HEK293T (cell line): ENCODE data around the gene GCNT2.

Experiments used
- CTCF ChIA-PET: fragments of 350-600 bp; formaldehyde crosslinking; extraction: SDS; loops from one replicate; lab custom pipeline; 2021; ENCODE audit warnings: antibody characterized with exemption, inconsistent platforms; lab: Yijun Ruan, JAX
- POLR2A ChIA-PET: fragments of 350-600 bp; formaldehyde crosslinking; extraction: SDS; loops from one replicate; lab custom pipeline; 2020; ENCODE audit warnings: antibody characterized with exemption, inconsistent platforms; lab: Yijun Ruan, JAX
- DNase-seq: peaks from one replicate; pipeline ENCODE4 v3.0.0; 2012; ENCODE audit warnings: mixed read lengths; ENCODE audit errors: extremely low spot score
- ARNT ChIP-seq: fragments of 450-650 bp; IDR thresholded peaks from 2 replicates; pipeline ENCODE4 v1.6.1; 2017; ENCODE audit warnings: mild to moderate bottlenecking
- BHLHE40 ChIP-seq: fragments of 450-650 bp; IDR thresholded peaks from 2 replicates; pipeline ENCODE4 v1.6.1; 2016; ENCODE audit warnings: mild to moderate bottlenecking, moderate library complexity, borderline replicate concordance
- CTBP1 ChIP-seq: fragments of 450-650 bp; IDR thresholded peaks from 2 replicates; pipeline ENCODE4 v1.6.1; 2016; ENCODE audit warnings: borderline replicate concordance
- ELF4 ChIP-seq: fragments of 450-650 bp; IDR thresholded peaks from 2 replicates; pipeline ENCODE4 v1.6.1; 2017; ENCODE audit warnings: antibody characterized with exemption
- FOXA1 ChIP-seq: fragments of 450-650 bp; IDR thresholded peaks from 2 replicates; pipeline ENCODE4 v1.6.1; 2016; ENCODE audit warnings: mild to moderate bottlenecking
- FOXK2 ChIP-seq: fragments of 450-650 bp; IDR thresholded peaks from 2 replicates; pipeline ENCODE4 v1.6.1; 2016; ENCODE audit warnings: mild to moderate bottlenecking
- FOXM1 ChIP-seq: fragments of 450-650 bp; IDR thresholded peaks from 2 replicates; pipeline ENCODE4 v1.6.1; 2017; ENCODE audit warnings: mild to moderate bottlenecking, borderline replicate concordance
- HDGF ChIP-seq: fragments of 450-650 bp; IDR thresholded peaks from 2 replicates; pipeline ENCODE4 v1.6.1; 2017; ENCODE audit warnings: antibody characterized with exemption, borderline replicate concordance
- L3MBTL2 ChIP-seq: fragments of 450-650 bp; conservative IDR thresholded peaks from 2 replicates; pipeline ENCODE4 v1.6.1; 2016; ENCODE audit warnings: mild to moderate bottlenecking
- LEF1 ChIP-seq: fragments of 450-650 bp; IDR thresholded peaks from 2 replicates; pipeline ENCODE4 v1.6.1; 2017; ENCODE audit warnings: mild to moderate bottlenecking, borderline replicate concordance
- NFRKB ChIP-seq: fragments of 450-650 bp; IDR thresholded peaks from 2 replicates; pipeline ENCODE4 v1.6.1; 2016; ENCODE audit warnings: mild to moderate bottlenecking, moderate library complexity
- SP1 ChIP-seq: fragments of 450-650 bp; IDR thresholded peaks from 2 replicates; pipeline ENCODE4 v1.6.1; 2017
- SUZ12 ChIP-seq: fragments of 450-650 bp; IDR thresholded peaks from 2 replicates; pipeline ENCODE4 v1.6.1; 2016; ENCODE audit warnings: mild to moderate bottlenecking
- TARDBP ChIP-seq: fragments of 450-650 bp; IDR thresholded peaks from 2 replicates; pipeline ENCODE4 v1.6.1; 2016
- ZNF384 ChIP-seq: fragments of 450-650 bp; IDR thresholded peaks from 2 replicates; pipeline ENCODE4 v1.6.1; 2016
- TF ChIP-seq, protein P1 (sequence below): fragments of 450-650 bp; IDR thresholded peaks from 2 replicates; pipeline ENCODE4 v1.6.1; 2016

Gene GCNT2

GRCh38 chr6:10640412-10640811 is 119.3 kb downstream of the GCNT2 start:
- POLR2A ChIA-PET: no interaction called here
- TF ChIP-seq L3MBTL2: no peak
- TF ChIP-seq FOXK2: no peak
- no peak for TF ChIP-seq ZNF384
- no peak for TF ChIP-seq NFRKB
- no peak for TF ChIP-seq BHLHE40
- TF ChIP-seq SUZ12: no peak
- TF ChIP-seq, protein P1, sequence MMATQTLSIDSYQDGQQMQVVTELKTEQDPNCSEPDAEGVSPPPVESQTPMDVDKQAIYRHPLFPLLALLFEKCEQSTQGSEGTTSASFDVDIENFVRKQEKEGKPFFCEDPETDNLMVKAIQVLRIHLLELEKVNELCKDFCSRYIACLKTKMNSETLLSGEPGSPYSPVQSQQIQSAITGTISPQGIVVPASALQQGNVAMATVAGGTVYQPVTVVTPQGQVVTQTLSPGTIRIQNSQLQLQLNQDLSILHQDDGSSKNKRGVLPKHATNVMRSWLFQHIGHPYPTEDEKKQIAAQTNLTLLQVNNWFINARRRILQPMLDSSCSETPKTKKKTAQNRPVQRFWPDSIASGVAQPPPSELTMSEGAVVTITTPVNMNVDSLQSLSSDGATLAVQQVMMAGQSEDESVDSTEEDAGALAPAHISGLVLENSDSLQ: no peak
- no peak for TF ChIP-seq ELF4
- TF ChIP-seq SP1: no peak
- TF ChIP-seq FOXA1: no peak
- TF ChIP-seq LEF1: no peak
- no peak for TF ChIP-seq ARNT
- no peak for TF ChIP-seq HDGF
- DNase-seq: no peak
- CTCF ChIA-PET: no interaction called here

- TF ChIP-seq FOXA1 (no peak), BHLHE40 (no peak)
- DNase-seq: no peak
- ChIA-PET CTCF (no interaction called here), POLR2A (no interaction called here)
These were observed 120.4 kb downstream of the GCNT2 start for GRCh38 chr6:10641528-10641927.

- POLR2A ChIA-PET: no interaction called here
- no peak for DNase-seq
- CTCF ChIA-PET: interaction anchor here (0.5 kb wide), 1 partner anchor 200 kb away, joined by 4 read pairs; no protein-coding TSS in a partner anchor
- TF ChIP-seq FOXA1: no peak
- TF ChIP-seq TARDBP: no peak
- TF ChIP-seq SUZ12: no peak
- no peak for TF ChIP-seq LEF1
- no peak for TF ChIP-seq CTBP1
- TF ChIP-seq NFRKB: no peak
- no peak for TF ChIP-seq SP1
- TF ChIP-seq BHLHE40: no peak
- no peak for TF ChIP-seq ZNF384
- TF ChIP-seq L3MBTL2: no peak
- TF ChIP-seq ARNT: no peak
These were observed 122.1 kb downstream of the GCNT2 start for GRCh38 chr6:10643201-10643651.

GRCh38 chr6:10644225-10644624 is 123.1 kb downstream of the GCNT2 start:
- ChIA-PET POLR2A (no interaction called here), CTCF (no interaction called here)
- TF ChIP-seq SP1: no peak
- TF ChIP-seq FOXK2: no peak
- TF ChIP-seq SUZ12: no peak
- TF ChIP-seq NFRKB: no peak
- TF ChIP-seq LEF1: no peak
- no peak for TF ChIP-seq ARNT
- TF ChIP-seq, protein P1: no peak
- TF ChIP-seq BHLHE40: no peak
- TF ChIP-seq FOXA1: no peak
- no peak for TF ChIP-seq HDGF
- TF ChIP-seq FOXM1: no peak
- TF ChIP-seq CTBP1: no peak
- no peak for TF ChIP-seq L3MBTL2
- no peak for TF ChIP-seq ZNF384
- TF ChIP-seq TARDBP: no peak
- TF ChIP-seq ELF4: no peak
- DNase-seq: no peak

DNA sequence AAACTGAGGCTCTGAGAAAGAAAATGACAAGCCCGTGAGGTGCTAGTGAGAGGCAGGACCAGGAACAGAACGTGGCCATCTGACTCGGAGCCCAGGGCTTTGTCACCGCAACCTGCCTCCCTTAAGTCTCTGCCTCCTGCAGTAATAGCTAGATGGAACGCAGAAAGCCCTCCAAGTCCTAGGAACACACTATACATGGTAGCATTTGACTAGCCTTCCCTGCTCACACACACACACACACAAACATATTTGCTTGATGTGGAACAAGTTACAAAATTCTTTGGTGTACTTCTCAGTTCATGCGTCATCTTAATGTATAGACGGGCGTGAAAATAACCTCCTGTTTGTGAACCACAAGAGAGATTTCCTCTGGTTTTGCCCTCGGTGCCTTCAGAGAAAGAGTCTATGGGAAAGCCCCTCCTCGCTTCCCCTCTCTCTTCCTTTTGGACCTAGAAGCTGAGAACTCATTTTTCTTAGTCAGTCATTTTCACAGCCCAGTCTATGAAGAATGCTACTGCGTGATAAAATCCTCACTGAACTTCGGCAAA is 134.4 kb downstream of the GCNT2 start:
- TF ChIP-seq FOXA1 (no peak), BHLHE40 (no peak), SP1 (no peak), CTBP1 (no peak), HDGF (no peak), LEF1 (no peak), FOXM1 (no peak), SUZ12 (no peak), ZNF384 (no peak), FOXK2 (no peak), TARDBP (no peak), ELF4 (no peak), L3MBTL2 (no peak), NFRKB (no peak), ARNT (no peak)
- TF ChIP-seq, protein P1: no peak
- POLR2A ChIA-PET: no interaction called here

DNA sequence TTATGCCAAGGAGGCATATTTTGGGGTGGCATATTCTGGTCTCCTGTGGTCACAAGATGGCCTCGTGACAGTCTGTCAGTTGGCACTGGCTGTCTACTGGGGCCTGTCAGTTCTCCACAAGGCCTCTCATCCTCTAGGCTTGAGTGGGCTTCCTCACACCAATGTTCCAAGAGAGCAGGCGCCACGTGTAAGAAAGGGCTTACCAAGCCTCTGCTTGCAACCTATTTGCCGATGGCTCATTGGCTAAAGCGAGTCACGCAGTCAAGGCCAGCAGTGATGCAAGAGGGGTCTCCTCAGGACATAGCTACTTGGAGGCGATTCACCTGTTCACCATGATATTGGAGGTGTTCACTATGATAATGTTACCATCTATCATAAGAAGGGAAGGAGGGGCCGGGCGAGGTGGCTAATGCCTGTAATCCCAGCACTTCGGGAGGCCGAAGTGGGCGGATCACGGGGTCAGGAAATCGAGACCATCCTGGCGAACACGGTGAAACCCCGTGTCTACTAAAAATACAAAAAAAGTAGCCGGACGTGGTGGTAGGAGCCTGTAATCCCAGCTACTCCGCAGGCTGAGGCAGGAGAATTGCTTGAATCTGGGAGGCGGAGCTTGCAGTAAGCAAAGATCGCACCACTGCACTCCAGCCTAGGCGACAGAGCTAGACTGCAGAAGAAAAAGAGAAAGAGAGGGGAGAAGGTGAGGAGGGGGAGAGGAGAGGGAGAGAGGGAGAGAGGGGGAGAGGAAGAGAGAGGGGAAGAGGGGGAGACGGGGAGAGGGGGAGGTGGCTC is 138.0 kb downstream of the GCNT2 start:
- no peak for DNase-seq
- CTCF ChIA-PET: no interaction called here
- TF ChIP-seq, protein P1: no peak
- TF ChIP-seq ZNF384: no peak
- TF ChIP-seq HDGF: no peak
- POLR2A ChIA-PET: no interaction called here

More for the DNA sequence above, 134.4 kb downstream of the GCNT2 start:
- no peak for DNase-seq
- CTCF ChIA-PET: no interaction called here
